HG03558 (cell line): Measurements from ENCODE around the gene MILR1.
A peak's percentile ranks its signal among the peaks of the same experiment; 100 is the strongest.

Experiments used
- ATAC-seq: cut with Tn5 transposase; IDR thresholded peaks from one replicate; pipeline ENCODE4 v1.9.1; 2021; ENCODE audit warnings: moderate number of reproducible peaks; ENCODE audit not compliant: unreplicated experiment; ENCODE audit errors: extremely low read depth

The MILR1 gene

GRCh38 chr17:64500862-64501765, 52.2 kb downstream of the MILR1 start:
- no peak for ATAC-seq

DNA sequence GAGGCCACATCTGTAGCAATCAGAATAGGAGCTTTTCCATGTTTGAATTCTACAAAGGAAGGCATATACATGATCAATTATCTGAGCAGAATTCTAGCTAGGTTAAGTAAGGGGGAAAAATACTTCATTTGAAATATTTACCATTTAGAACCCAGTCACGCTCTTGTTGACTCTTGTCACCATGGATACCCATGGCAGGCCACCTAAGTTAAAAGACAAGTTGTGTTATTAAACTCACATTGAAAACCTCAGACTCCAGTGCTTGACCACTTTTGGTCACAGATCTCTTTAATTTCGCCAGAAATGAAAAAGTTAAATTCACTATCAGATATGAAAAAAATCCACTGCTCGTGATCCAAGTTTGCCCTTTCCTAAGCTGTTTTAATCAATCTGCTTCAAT, 53.1 kb downstream of the MILR1 start:
- ATAC-seq: no peak

- ATAC-seq: no peak
Measured at GRCh38 chr17:64502809-64503208, 53.9 kb downstream of the MILR1 start.

GRCh38 chr17:64503341-64503740, 54.4 kb downstream of the MILR1 start:
- ATAC-seq: no peak

- no peak for ATAC-seq
Measured at GRCh38 chr17:64503821-64504768, 55.2 kb downstream of the MILR1 start.

DNA sequence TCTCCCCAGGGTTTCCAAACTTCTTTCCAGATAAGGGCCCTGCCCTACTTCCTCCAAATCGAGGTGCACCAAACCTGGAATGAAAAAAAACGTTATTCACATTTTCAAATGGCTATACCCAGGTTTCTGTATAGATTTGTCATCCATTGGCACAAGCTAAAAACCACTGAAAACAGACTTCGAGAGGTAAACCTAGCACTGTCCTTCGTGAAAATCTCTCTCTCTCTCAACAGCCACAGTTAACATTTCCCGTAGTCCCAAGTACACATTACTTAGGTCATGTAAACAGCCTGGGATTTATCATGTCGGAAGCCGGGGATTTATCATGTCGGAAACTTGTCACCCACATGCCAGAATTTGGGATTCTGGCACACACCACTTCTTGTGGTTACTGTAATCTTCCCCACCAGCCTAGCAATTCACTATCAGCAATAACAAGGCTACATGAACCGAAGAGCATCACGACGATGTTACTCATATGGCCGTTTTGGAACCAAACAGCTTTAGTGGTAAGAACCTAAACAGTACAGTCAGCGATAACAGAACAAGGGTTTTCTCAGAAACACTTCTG, 55.9 kb downstream of the MILR1 start:
- ATAC-seq: no peak

DNA sequence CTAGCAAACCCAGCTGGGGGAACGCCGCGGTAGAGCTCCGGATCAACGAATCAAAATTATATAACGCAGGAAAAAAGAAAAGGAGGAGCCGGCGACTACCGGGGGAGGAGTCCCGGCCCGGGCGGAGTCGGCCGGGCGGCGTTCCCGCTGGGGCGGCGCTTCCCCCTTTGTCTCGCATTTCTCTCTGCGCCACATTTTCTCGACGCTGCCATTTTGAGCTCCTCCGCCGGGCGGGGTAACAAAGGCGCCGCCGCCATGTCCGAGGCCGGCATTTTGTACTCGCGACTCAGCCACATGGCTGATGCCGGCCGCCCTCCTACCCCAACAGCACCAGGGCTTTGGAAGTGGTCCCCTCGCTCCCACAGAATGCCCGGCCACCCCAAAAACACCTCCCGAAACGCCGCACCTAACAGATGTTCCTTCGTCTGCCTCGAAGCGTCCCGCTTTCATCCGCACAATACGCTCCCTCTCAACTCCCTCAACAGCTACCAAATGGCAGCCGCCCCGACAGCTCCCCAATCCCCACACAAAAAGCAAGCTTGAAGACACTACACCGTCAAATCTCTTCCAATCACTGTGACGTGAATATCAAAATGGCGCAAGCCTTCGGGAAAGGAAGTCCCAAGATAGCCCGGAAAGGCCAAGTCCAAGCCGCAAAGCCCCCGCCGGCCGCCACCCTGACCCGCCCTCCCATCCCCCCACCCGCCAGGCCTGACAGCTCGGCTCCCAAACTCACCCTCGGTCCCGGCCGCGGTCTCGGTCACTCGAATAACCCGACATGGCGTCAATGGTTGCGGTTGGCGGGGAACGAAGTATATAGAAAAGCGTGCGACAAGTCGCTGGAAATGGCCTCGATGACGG, 56.7 kb downstream of the MILR1 start:
- ATAC-seq: no peak

DNA sequence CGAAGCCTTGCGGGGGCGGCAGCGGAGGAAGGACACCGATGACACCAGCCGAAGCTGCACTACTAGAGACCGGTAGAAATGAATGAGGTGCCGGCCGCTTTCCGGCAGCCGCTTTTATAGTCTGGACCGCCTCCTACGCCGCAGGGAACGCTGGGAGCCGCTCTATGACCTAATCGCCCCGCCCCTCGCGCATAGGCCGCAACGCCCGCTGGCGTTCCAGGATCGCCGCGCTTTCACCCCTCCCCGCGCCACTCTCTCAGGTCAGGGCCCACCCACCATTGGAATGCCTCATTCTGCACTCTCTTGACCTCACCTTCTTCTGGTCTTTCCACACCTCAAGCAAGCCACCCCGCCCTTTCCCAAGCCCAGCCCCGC, 57.3 kb downstream of the MILR1 start, which contains the start of gene DDX5:
Gene DDX5 (minus strand): TSS at position 89 of the 375 bp plus-strand sequence. CDS start 170 bp downstream, outside the sequence.
- ATAC-seq: peak; percentile 47

DNA sequence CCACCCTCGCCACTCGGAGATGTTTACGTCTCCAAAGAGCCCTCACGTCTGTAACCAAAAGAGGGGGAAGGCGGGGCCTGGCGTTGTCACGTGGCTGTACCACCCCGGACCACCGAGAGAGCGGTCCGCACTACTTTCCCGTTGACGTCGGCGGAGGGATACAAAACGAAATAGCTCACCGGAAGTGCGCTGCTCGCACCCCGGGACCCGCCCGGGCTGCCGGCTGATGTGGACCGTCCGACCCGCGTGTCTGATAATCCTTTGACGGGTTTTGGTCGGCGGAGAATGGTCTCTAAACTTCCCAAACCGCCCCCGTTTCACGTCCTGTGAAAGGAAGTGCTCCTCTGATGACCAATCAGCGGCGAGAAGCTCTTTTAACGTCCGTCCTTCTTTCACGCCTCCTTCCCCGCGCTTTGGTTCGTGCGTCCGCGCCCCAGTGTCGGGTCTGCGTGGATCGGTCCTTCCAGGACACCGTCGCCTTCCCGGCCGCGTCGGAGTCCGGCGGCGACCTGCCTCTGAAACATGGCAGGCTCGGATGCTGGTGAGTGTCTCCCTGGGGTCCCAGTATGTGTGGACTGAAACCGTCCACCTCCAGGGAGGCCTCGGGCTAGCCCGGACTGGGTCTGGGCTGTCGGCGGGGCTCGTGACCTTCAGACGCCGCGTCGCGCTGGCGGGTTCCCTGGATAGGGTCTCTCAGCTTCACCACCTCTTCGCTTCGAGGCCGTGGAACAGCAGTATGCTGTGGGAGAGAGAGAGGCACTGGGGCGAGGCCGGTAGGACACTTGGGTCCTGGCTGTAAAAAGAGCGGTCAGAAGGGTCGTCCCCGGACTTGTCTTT, 57.9 kb downstream of the MILR1 start, which contains the start of gene CEP95:
Gene CEP95 (plus strand): TSS at position 402 of the 837 bp plus-strand sequence. CDS start 121 bp downstream, at position 523.
- ATAC-seq: peak; percentile 29

DNA sequence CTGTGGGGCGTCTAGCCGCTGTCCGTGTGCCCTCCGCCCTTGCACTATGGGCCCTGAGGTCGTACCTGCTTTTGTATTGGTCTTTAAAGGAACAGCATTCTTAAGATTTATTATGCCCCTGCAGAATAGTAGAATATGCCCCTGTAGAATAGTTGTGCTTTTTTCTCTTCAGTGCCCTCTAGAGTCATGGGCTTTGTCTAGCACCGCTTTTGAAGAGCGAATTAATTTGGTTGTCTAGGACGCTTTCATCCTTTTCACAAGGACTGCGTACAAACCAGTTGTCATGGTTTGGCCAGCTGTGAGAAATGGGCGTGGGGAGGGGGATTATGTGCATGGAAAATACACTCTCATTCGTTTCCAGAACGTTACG, 58.5 kb downstream of the MILR1 start:
- peak; percentile 11 for ATAC-seq

DNA sequence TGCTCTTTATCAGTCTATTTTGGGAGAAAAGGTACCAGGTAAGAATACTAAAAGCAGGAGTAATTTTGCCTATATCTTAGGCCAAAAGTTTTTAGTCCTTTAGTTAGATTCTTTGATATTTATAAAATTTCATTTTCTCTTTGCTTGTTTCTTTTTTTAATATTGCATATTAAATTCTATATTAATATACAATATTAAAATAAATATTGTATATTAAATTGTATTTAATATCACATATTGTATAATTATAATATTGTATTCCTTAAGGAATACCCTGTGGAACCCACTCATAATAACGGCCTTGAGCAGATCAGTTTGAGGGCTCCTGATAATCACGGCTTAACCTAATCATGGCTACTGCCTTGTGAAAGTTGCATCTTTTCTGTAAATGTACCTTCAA, 59.8 kb downstream of the MILR1 start:
- no peak for ATAC-seq

DNA sequence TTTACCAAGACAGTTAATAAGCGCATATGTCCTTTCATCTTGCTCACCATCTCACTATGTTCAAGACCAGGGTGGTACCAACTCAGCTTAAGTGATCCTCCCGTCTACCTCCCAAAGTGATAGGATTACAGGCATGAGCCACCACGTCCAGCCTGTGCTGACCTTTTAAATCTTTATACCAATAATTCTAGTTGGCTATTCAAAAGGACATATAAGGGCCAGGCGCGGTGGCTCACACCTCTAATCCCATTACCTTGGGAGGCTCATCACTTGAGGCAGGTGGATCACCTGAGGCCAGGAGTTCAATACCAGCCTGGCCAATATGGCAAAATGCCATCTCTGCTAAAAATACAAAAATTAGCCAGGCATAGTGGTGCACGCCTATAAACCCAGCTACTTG, 60.3 kb downstream of the MILR1 start:
- no peak for ATAC-seq

DNA sequence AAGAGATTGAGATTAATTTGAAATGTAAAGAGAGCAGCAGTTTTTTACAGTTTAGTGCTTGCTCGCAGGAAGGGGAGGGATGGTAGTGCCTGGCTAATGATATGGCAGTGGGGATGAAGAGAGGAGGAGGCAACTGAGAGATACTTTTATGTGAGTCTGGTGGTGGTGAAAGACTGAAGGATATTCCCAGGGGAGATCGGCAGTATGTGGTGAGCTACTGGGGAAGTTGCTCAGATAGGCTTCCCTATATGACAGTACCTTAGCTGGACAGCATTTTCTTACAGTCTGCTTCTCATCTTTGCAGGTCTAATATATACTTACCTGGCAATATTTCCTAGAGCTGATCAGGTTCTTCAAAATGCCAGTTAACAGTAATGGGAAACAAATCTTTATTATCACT, 66.5 kb downstream of the MILR1 start:
- ATAC-seq: no peak

GRCh38 chr17:64515829-64516228, 66.9 kb downstream of the MILR1 start:
- ATAC-seq: no peak
